ENCODE results near the gene PLEK.

GRCh38 chr2:68351997-68352396, 13.1 kb upstream of the PLEK start:
- TF ChIP-seq EZH2 (IDR thresholded peaks at IDR 0.05; ENCODE audit: borderline replicate concordance) (no peak), CTCF (IDR thresholded peaks at IDR 0.05; ENCODE audit: poor library complexity) (no peak)

Measured in hepatocyte (in vitro differentiated cells).